ENCODE measurements around the gene CNOT6L.

CNOT6L gene

DNA sequence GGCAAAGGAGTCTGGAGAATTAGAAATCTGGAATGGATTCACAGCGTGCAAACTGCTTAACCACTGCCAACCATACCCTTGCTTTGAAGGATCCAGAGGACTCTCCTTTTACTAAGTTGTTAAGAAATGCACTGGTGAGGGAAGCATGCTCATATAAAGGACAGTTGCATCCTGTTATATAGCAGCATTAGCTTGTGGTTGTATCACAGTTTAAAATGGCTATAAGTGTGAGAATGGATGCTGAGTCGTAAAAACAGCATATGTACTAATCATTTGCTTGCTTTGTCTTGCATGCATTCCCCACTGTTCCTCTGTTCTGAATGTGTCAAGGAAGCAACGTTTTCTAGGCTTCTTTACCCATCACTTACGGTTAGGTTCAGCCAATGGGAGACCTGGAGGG, 112.5 kb downstream of the CNOT6L start:
- DNase-seq: no peak

DNA sequence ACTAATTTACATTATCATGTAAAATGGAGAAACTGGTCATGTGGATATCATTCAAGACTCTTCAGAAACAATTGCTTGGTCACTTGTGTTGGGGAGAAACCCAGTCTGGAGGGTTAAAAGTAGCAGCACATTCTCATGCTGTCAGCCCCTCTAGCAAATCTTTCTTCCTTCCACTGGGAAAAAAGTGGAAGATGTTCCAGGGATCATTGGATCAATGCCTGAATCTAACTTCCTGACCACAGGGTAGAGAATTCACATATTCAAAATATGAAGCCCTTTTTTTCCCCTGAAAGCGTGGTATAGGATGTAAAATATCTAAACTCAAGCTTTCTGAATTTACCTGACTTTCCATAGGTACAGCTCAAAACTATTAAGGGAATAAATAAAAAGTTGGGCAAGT, 115.5 kb downstream of the CNOT6L start:
- DNase-seq: no peak

DNA sequence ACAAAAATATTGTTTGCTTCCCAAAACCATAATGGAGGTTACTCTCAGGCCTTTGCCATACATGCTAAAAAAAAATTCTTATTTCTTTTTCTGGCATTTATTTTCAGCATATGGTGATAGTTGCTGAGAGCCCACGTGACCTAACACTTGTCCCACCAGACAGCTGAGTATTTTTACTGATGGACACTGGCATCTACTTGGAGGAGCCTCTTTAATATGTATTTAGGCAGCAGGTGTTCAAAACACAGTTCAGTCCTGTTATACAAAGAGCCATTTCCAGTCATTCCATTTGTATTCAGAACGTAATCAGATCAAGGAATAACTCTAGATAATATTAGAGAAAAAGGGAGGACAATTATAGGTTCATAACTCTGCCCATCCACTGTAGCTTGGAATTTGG, 118.0 kb downstream of the CNOT6L start:
- DNase-seq: no peak

DNA sequence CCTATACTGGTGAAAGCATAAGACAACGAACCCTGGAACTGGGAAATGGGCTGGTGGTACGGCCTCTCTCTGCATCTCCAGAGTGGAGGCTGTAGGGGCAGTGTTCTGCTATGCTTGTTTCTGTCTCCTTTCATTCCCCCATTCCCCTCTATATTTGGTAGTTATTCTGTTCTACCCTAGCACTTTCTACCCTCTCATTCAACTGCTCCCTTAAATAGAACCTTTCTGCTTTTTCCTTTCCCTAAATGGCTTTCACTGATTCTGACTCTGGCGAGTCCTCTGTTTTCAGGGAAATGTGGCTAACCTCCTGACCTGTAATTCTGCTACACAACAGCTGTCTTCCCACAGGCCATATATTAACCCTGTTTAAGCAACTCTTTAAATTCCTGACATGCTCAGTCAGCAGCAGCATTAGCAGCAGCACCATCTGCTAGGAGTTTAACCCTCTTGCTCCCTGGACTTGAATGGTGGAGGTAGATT, 119.4 kb downstream of the CNOT6L start:
- no peak for DNase-seq

DNA sequence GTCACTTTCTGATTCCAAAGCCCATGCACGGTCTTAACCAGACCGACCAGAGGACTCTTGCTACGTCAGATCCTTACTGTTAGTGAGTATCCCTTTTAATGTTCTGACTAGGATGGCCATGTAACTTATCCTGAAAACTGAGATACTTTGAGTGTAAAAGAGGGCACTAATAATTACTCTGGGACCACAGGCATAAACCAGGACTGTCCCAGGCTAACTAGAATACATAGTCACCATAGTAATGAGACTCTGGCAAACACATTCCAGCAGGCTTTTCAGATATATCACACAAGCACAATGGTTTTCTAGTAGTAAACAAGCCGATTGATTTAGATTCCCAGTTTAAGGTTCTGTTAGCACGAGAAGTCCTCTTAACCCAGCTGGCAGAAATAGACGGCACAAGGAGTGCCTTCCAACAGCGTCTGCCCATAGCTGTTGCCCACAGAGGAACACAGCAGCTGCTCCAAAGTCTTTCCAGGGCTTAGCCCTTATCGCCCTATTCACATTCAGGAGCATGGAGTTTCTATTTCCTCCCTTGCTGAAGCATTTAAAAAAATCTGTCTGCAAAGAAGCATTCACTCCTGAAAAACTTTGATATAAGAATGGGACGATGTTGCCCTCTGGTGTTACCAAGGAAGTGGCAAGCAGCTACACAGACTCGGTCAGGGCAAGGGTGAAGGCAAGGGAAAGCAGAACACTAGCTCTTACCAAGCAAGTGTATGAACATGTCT, 121.1 kb downstream of the CNOT6L start:
- no peak for DNase-seq

DNA sequence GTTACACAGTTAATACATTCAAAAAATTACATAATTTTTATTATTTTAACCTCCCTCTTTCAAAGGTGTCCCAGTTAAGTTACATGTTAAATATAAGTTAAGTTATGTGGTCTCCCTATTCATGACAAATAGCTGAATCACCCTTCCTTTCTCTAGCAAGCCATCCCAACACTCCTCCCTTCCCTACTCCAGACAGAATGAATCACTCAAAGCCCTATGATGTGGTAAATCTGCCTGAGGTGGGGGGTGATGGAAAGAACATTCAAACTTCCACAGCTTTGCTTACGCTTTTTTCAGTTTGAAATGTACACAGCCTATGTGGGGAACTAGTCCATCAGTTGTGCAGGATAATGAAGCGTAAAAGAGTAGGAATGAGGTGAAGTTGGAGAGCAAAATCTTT, 123.4 kb downstream of the CNOT6L start:
- DNase-seq: peak; percentile 7

DNA sequence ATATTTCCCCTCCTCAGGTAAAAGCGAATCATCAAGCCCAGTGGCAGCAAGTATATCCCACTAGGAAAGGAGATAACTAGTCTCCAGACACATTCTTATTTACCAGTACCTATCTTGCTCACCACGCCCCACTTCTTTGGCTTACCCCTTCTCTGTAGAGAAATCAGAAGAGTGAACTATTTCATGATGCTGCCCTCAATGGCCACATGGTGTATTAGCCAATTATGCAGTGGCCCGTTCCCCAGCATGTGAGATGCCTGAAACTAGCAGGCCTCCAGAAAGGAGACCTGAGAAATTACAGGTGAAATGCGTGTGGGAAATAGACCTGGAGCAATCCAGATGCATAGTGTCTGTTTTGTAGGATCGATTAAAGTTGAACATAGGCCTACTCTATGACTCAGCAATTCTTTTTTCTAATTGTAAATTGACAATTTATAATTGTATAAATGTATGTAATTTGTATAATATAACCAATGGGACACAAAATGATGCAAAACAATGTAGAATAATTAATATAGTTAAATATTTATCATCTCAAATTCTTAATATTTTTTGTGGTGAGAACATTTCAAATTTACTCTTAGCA, 126.2 kb downstream of the CNOT6L start:
- DNase-seq: no peak

DNA sequence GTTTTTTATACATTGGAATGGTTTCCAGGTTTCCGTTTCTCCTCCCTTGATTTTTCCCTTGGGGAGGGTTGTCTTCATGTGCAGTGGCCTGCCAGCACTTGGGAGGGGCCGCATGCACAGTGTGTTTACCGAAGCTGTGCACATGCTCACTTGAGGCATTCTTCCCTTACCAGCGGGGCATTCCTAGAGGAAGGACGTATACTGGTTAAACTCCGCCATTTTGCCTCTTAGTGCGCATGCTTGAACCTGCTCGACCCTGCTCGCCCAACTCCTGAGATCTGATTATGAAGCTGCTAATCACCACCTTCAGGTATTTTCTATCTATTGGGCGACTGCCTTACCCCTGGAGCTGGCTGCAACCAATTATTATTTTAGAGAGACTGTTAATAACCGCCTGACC, 137.4 kb downstream of the CNOT6L start:
- DNase-seq: no peak

DNA sequence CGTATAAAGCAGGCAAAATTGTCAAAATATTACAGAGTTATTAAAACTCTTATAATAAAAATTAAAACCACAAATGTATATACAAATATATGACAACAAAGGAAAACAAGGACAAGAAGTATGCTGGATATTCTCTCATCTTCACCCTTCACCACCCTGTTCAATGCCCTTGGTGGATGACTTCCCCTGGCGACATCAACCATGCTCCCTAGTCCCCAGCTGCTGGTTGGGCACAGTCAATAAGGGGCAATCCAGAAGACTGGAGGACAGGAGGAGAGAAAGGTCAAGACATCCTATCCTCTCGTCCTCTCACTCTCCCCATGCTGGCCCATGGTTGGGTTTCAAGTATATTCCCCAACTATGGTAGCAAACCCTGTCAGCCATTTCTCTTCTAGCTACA, 142.3 kb downstream of the CNOT6L start:
- no peak for DNase-seq

DNA sequence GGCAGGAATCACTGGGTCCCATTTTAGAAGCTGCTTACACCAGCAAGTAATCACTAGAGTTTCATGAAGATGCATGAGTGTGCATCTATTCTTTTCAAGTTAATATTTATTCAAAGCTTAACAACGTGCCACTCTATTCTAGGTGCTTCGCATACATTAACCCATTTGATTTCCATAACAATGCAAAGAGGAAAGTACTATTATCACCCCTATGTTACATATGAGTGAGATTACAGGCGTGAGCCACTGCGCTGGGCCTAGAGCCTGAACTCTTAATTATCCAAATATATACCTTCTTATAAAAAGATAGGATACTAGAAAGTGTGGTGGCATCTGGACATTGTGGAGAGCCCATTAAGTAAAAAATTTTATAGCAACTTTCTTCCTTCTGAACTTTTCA, 148.1 kb downstream of the CNOT6L start:
- DNase-seq: no peak

DNA sequence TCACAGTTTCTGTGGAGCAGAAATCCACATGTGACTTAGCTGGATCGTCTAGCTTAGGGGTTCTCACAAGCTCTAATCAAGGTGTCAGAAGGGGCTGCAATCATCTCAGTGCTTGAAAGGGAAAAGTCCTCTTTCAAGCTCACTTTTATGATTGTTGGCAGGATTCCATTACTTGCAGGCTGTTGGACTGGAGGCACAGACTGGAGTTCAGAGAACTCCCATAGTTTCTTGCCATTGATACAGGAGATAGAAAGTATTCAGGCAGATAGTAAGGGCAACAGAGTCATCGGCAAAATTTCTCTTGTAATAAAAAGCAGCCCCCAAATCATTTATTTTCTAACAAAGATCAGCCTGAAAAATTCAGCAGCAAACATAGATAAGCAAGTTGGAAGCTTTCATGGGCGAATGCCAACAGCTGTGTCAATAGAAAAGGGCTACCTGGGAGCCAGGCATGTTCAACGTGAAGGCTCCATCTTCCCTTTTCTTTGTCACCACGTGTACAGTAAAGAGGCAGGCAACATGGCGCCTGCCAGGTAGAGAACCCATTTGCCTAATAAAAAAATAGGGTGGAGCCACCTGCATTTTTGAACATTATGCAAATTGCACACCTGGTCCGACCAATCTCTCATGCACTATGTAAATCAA, 149.1 kb downstream of the CNOT6L start:
- no peak for DNase-seq

DNA sequence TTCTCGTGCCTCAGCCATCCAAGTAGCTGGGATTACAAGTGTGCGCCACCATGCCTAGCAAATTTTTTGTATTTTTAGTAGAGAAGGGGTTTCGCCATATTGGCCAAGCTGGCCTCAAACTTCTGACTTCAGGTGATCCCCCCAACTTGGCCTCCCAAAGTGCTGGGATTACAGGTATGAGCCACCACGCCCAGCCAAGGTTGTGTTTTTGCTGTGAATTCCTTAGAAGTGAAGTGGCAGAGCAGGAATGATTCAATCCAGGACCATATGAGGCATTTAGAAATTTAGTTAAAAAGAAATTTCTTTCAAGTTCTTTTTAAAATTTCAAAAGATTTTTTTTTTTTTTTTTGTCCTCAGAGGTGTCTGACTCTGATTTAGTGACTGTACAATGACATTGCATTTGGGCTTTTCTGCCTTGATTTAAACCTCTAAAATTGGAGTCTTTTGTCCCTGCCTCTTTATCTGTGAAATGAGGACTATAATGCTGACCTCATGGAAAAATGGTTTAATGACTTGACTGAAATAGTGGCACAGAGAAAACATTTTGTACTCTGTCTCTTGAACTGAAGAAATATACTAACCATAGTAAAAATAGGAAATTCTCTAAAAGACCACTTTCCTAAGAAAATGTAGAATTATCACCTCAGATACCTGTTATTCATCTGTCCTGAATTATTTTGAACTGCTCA, 153.6 kb downstream of the CNOT6L start:
- DNase-seq: no peak
